Mucosa of stomach (tissue), 1 donor: ENCODE measurements around the gene PZP.

Experiments used
- H3K27me3 ChIP-seq: one replicate; pipeline ENCODE4 v1.7.0; 2013; ENCODE audit warnings: mild to moderate bottlenecking, low read length; ENCODE audit not compliant: control insufficient read depth, insufficient read depth
- H3K36me3 ChIP-seq: one replicate; pipeline ENCODE4 v1.7.0; 2013; ENCODE audit warnings: low read length; ENCODE audit not compliant: control insufficient read depth, insufficient read depth
- H3K4me1 ChIP-seq: one replicate; pipeline ENCODE4 v1.7.0; 2013; ENCODE audit warnings: mild to moderate bottlenecking, low read length; ENCODE audit not compliant: control insufficient read depth, insufficient read depth
- H3K4me3 ChIP-seq: one replicate; pipeline ENCODE4 v1.7.0; 2013; ENCODE audit warnings: low read length
- H3K9ac ChIP-seq: one replicate; pipeline ENCODE4 v1.7.0; 2013; ENCODE audit warnings: mild to moderate bottlenecking, low read length, moderate library complexity
- H3K9me3 ChIP-seq: one replicate; pipeline ENCODE4 v1.7.0; 2013; ENCODE audit warnings: mild to moderate bottlenecking, low read length, moderate library complexity; ENCODE audit not compliant: control insufficient read depth
- donor health status: Pancreatic carcinoma.

Gene PZP

DNA sequence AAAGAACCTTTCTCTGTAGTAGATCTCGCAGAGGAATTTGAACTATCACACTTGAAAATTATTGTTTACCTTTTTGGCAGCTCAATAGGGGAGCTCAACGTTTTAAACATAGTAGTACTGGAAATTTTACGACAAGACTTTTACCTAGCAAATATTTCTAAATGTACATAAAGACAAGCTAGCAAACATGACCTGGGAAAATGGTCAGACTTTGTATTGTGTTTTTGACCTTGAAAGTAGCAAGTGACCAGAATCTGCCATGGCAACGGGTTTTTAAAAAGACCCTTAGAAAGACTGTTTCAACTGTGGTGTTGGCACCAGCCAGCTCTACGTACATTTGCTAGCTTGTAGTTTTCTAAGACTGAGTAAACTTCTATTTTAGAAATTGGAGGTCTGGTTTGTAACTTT is 72.3 kb downstream of the PZP start:
- H3K9me3 ChIP-seq: no peaks in the 10 kb centered on the region
- H3K9ac ChIP-seq: no peak overlapping the region
- no peaks in the 10 kb centered on the region for H3K27me3 ChIP-seq
- no peak overlapping the region for H3K4me3 ChIP-seq
- H3K36me3 ChIP-seq: no peaks in the 10 kb centered on the region
- H3K4me1 ChIP-seq: no peaks in the 10 kb centered on the region

DNA sequence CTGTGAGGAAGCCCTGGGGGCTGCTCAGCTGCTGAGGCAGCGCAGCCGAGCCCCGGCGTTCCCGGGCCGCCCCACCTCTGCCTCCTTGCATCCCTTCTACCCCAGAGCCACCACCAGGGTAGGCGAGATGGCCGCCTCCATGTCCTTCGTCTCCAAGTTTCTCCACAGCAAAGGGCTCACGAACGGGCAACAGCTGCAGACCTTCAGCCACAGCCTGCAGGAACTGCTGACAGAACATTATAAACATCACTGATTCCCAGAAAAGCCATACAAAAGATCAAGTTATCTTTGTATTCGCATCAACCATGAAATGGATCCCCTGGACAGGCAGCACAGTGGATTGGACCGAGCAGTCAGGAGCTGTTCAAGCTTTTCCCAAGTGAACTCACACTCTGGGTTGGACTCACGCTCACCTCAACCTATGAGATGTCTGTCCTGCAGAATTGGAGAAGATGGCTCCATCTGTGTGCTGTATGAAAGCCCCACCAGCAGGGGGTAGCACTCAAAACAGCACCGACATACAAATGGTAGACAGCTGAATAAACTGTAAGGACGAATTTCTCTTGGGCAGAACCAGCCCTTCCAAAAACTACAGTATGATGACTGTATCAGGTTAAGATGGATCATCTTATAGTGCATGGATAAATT is 73.1 kb downstream of the PZP start:
- Histone ChIP-seq H3K4me1 (no peaks in the 10 kb centered on the region), H3K9ac (no peak overlapping the region)

DNA sequence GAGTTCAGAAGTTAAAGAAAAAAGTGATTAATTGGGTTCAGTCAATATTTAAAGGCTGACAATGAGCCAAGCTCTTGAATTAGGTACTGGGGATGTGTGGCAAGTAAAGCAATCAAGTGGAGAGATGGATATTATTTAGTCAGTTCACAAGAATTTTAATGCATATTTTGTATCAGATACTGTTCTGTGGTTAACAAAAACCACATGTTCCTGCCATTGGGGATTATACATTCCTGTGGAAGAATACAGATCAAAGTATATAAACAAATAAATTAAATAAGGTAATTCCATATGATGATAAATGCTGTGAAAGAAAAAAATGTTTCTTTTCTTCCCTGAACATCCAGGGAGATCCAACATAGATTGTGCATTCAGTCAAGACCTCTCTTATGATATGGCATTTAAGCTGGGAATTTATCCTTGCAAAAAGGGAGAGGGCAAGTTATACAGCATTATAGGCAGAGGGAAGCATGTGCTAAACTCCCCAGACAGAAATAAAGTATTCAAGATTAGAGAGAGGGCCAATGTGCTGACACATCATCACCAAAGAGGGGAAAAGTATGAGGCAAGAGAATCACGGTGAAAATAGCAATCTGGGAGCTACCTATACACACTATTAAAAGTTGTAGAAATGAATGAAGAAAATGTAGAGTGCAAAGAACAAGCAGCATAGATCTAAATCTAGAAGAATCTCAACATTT is 74.8 kb downstream of the PZP start:
- Histone ChIP-seq H3K9ac (no peak overlapping the region), H3K4me3 (no peak overlapping the region), H3K36me3 (no peaks in the 10 kb centered on the region), H3K4me1 (no peaks in the 10 kb centered on the region), H3K9me3 (no peaks in the 10 kb centered on the region), H3K27me3 (no peaks in the 10 kb centered on the region)

More for the DNA sequence above, 73.1 kb downstream of the PZP start:
- no peaks in the 10 kb centered on the region for H3K9me3 ChIP-seq
- H3K36me3 ChIP-seq: no peaks in the 10 kb centered on the region
- no peak overlapping the region for H3K4me3 ChIP-seq
- no peaks in the 10 kb centered on the region for H3K27me3 ChIP-seq

GRCh38 chr12:9132008-9132535 is 76.1 kb downstream of the PZP start:
- no peaks in the 10 kb centered on the region for H3K9me3 ChIP-seq
- H3K36me3 ChIP-seq: no peaks in the 10 kb centered on the region
- H3K9ac ChIP-seq: no peak overlapping the region
- no peaks in the 10 kb centered on the region for H3K27me3 ChIP-seq
- no peaks in the 10 kb centered on the region for H3K4me1 ChIP-seq
- no peak overlapping the region for H3K4me3 ChIP-seq

DNA sequence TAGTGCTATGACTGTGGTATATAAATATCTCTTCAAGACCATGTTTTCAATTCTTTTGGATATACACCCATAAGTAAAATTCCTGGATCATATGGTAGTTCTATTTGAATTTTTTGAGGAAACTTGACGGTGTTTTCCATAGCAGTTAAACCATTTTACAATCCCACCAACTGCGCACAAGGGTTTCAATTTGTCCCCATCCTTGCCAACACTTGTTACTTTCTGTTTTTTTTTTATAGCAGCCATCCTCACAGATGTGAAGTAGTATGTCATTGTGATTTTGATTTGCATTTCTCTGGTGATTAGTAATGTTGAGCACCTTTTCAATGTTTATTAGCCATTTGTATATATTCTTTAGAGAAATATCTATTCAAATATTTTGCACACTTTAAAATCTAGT is 78.0 kb downstream of the PZP start:
- Histone ChIP-seq H3K9me3 (no peaks in the 10 kb centered on the region), H3K9ac (no peak overlapping the region), H3K36me3 (no peaks in the 10 kb centered on the region), H3K27me3 (no peaks in the 10 kb centered on the region), H3K4me3 (no peak overlapping the region), H3K4me1 (no peaks in the 10 kb centered on the region)

DNA sequence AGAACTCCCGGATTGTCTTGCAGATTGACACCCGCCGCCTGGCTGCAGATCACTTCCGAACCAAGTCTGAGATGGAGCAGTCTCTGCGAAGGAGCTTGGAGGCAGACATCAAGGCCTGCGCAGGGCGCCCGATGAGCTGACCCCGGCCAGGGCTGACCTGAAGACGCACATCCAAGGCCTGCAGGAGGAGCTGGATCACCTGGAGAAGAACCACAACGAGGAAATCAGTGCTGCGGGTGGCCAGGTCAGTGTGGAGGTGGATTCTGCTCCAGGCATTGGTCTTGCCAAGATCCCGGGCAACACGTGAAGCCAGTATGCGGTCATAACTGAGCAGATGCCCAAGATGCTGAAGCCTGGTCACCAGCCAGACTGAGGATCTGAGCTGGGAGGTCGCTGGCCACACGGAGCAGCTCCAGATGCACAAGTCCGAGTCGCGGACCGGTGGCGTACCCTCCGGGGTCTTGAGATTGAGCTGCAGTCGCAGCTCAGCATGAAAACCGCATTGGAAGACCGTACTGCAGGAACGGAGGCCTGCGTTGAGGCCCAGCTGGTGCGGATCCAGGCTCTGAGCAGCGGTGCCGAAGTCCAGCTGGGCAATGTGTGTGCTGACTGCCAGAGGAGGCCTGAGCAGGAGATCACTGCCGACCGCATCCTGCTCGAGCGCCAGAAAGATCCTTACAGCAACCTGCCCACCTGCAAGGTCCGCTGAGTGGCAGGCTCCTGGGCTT is 80.1 kb downstream of the PZP start:
- Histone ChIP-seq H3K9ac (no peak overlapping the region), H3K27me3 (no peaks in the 10 kb centered on the region), H3K4me1 (no peaks in the 10 kb centered on the region), H3K36me3 (no peaks in the 10 kb centered on the region), H3K4me3 (no peak overlapping the region), H3K9me3 (no peaks in the 10 kb centered on the region)

DNA sequence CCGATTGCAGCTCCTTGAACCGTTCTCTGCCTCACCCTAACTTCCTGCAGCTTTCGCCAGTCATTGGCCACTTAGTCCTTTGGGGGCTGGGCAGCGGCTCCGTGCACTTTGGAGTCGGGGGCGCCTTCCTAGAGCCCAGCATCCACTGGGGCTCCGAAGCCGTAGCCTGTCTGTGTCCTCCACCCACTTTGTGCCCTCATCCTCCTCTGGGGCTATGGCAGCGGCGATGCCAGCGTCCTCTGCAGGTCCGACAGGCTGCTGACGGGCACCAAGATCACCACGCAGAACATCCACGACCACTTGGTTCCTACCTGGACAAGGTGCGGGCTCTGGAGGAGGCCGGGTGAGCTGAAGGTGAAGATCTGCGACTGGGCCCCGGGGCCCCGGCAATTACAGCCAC is 80.7 kb downstream of the PZP start:
- Histone ChIP-seq H3K9me3 (no peaks in the 10 kb centered on the region), H3K9ac (no peak overlapping the region), H3K4me3 (no peak overlapping the region), H3K27me3 (no peaks in the 10 kb centered on the region), H3K36me3 (no peaks in the 10 kb centered on the region), H3K4me1 (no peaks in the 10 kb centered on the region)

- no peaks in the 10 kb centered on the region for H3K36me3 ChIP-seq
- H3K27me3 ChIP-seq: no peaks in the 10 kb centered on the region
- H3K9me3 ChIP-seq: no peaks in the 10 kb centered on the region
- H3K4me1 ChIP-seq: no peaks in the 10 kb centered on the region
- H3K4me3 ChIP-seq: no peak overlapping the region
- H3K9ac ChIP-seq: no peak overlapping the region
Observed at GRCh38 chr12:9124383-9125031, 83.7 kb downstream of the PZP start.

DNA sequence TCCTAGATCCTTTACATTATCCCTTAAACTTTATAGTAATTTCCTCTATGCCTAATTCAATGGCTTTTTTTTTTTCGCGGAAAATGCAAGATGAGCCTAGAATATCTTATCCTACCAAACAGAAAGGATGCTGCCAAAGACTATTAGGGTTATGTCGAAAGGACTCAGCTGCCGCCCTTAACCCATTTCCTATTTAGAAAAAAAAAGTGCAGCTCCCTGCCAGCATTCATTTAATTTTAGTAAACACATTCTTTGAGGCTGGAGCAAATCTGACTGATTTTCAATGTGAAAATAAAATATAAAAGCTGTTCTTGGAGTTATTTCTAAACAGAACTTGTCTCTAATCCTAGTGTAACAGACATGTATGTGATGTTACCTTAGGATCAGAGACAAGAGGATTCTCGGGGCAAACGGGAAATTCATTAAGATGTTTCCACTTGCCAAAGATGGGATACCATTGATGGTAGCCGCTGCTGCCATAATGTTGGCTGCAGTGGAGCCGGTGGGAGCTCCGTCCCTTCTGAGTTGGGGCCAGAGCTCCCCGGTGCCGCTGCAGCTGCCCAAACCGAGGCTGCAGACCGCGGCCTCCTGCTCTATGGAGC is 84.3 kb downstream of the PZP start:
- no peaks in the 10 kb centered on the region for H3K27me3 ChIP-seq
- no peak overlapping the region for H3K4me3 ChIP-seq
- H3K36me3 ChIP-seq: no peaks in the 10 kb centered on the region
- H3K9ac ChIP-seq: no peak overlapping the region
- no peaks in the 10 kb centered on the region for H3K4me1 ChIP-seq
- H3K9me3 ChIP-seq: no peaks in the 10 kb centered on the region

- no peak overlapping the region for H3K4me3 ChIP-seq
Observed at GRCh38 chr12:9122091-9122609, 86.0 kb downstream of the PZP start.

DNA sequence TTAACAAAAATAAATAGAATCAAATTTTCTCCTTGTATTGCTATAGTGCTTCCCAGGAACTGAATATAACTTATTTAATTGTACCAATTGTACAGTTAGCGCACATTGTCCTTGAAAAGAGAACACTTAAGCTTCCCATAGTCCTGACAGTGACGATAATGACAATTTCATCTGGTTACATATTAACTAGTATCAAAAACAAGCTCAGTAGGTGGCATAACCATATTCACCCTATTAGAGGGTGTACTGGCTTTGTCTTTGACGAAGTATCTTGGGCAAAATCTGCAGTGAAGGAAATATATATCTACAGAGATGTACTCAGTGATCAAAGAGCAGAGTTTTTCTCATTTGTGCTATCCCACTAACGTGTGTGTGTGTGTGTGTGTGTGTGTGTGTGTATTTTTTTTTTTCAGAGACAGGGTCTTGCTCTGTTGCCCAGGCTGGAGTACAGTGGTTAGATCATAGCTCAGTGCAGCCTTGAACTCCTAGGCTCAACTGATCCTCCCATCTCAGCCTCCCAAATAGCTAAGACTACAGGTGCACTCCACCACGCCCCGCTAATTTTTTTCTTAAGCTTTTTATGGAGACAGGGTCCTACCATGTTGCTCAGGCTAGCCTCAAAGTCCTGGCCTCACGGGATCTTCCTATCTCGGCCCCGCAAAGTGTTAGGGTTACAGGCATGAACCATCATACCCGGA is 87.6 kb downstream of the PZP start:
- no peaks in the 10 kb centered on the region for H3K9me3 ChIP-seq
- no peak overlapping the region for H3K4me3 ChIP-seq
- H3K27me3 ChIP-seq: no peaks in the 10 kb centered on the region
- no peaks in the 10 kb centered on the region for H3K4me1 ChIP-seq
- H3K9ac ChIP-seq: no peak overlapping the region
- no peaks in the 10 kb centered on the region for H3K36me3 ChIP-seq

More at GRCh38 chr12:9122091-9122609, 86.0 kb downstream of the PZP start:
- Histone ChIP-seq H3K9me3 (no peaks in the 10 kb centered on the region), H3K36me3 (no peaks in the 10 kb centered on the region), H3K9ac (no peak overlapping the region), H3K4me1 (no peaks in the 10 kb centered on the region), H3K27me3 (no peaks in the 10 kb centered on the region)
